Astrocyte of the spinal cord (primary cell): Measurements from ENCODE around the gene TSHR.
"Not testable (repeated sequence)": the region's sequence is repeated elsewhere in the genome, so short reads cannot be mapped to it uniquely, and the experiment has no call there.

Source experiments
- DNase-seq: peaks from one replicate; pipeline ENCODE4 v3.0.0; 2011; ENCODE audit warnings: low read depth, low spot score
- H3K4me3 ChIP-seq: 2 replicates; pipeline ENCODE4 v1.5.1; 2011; ENCODE audit warnings: low read depth, mild to moderate bottlenecking, low read length, moderate library complexity
- CTCF ChIP-seq: IDR thresholded peaks from 2 replicates; pipeline ENCODE4 v1.5.1; 2012; ENCODE audit warnings: low read depth, mild to moderate bottlenecking, low read length, inconsistent platforms
- in situ Hi-C: cut with HindIII; loops from 2 replicates; pipeline ENCODE4 v1.10.0; 2017; ENCODE audit warnings: low sequenced_read_pairs

The TSHR gene

GRCh38 chr14:81051547-81051946, 96.1 kb downstream of the TSHR start:
- DNase-seq: no peak
- H3K4me3 ChIP-seq: no peak overlapping the region
- in situ Hi-C loops: no loop called here
- TF ChIP-seq CTCF: no peak

GRCh38 chr14:81054057-81054456, 98.6 kb downstream of the TSHR start:
- DNase-seq, in situ Hi-C loops, H3K4me3 ChIP-seq: not testable (repeated sequence)

- no peak overlapping the region for H3K4me3 ChIP-seq
- DNase-seq: no peak
- in situ Hi-C loops: no loop called here
- TF ChIP-seq CTCF: no peak
Measured at GRCh38 chr14:81055971-81056370, 100.5 kb downstream of the TSHR start.

- no peak for DNase-seq
- in situ Hi-C loops: no loop called here
- no peak for TF ChIP-seq CTCF
- H3K4me3 ChIP-seq: no peak overlapping the region
Measured at GRCh38 chr14:81062380-81062779, 107.0 kb downstream of the TSHR start.

GRCh38 chr14:81062816-81063215, 107.4 kb downstream of the TSHR start:
- no peak for TF ChIP-seq CTCF
- in situ Hi-C loops: no loop called here
- DNase-seq: no peak
- no peak overlapping the region for H3K4me3 ChIP-seq

GRCh38 chr14:81066672-81067071, 111.3 kb downstream of the TSHR start:
- H3K4me3 ChIP-seq: no peak overlapping the region
- in situ Hi-C loops: no loop called here
- DNase-seq: no peak
- no peak for TF ChIP-seq CTCF

GRCh38 chr14:81067156-81067555, 111.7 kb downstream of the TSHR start:
- in situ Hi-C loops: no loop called here
- no peak overlapping the region for H3K4me3 ChIP-seq
- DNase-seq: no peak
- TF ChIP-seq CTCF: no peak
